BE2C (cell line): ENCODE data around the gene CTTNBP2NL.
"Not testable (repeated sequence)": the region's sequence is repeated elsewhere in the genome, so short reads cannot be mapped to it uniquely, and the experiment has no call there.

ENCODE experiments used
- DNase-seq: peaks from one replicate; pipeline ENCODE4 v3.0.0-alpha.2; 2020
- H3K27me3 ChIP-seq: fragments of 250-450 bp; sonication (Bioruptor Pico); 2 replicates; pipeline ENCODE4 v1.5.1; 2020; ENCODE audit warnings: mild to moderate bottlenecking
- H3K36me3 ChIP-seq: fragments of 250-450 bp; sonication (Bioruptor Pico); 2 replicates; pipeline ENCODE4 v1.5.1; 2020; ENCODE audit warnings: mild to moderate bottlenecking
- H3K4me1 ChIP-seq: fragments of 250-450 bp; sonication (Bioruptor Pico); 2 replicates; pipeline ENCODE4 v1.5.1; 2020
- H3K4me3 ChIP-seq: 2 replicates; pipeline ENCODE4 v1.5.1; 2011; ENCODE audit warnings: low read depth, low read length
- H3K9me3 ChIP-seq: fragments of 250-450 bp; sonication (Bioruptor Pico); 2 replicates; pipeline ENCODE4 v1.5.1; 2020
- TF ChIP-seq, protein P1 (sequence below): IDR thresholded peaks from 2 replicates; pipeline ENCODE4 v1.5.1; 2012; ENCODE audit warnings: mild to moderate bottlenecking, low read depth, low read length

CTTNBP2NL gene

DNA sequence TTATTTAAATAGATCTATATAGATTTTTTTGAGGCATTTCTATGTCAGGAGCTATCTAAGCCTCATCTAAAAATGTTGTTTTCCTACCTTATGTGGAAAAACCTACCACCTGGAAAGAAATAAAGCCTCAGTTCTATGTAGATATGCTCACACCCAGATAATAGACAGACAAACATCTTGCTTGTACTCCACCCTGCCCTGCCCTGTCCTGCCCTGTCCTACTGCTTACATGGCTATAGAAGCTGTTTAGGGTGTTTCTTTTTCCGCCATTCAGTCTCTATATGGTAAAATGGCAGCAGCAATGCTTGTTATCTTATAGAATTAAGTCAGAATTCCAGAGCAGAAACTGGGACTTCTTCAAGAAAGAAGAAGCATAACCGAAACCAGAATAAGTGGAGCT is 13.4 kb downstream of the CTTNBP2NL start:
- TF ChIP-seq, protein P1, sequence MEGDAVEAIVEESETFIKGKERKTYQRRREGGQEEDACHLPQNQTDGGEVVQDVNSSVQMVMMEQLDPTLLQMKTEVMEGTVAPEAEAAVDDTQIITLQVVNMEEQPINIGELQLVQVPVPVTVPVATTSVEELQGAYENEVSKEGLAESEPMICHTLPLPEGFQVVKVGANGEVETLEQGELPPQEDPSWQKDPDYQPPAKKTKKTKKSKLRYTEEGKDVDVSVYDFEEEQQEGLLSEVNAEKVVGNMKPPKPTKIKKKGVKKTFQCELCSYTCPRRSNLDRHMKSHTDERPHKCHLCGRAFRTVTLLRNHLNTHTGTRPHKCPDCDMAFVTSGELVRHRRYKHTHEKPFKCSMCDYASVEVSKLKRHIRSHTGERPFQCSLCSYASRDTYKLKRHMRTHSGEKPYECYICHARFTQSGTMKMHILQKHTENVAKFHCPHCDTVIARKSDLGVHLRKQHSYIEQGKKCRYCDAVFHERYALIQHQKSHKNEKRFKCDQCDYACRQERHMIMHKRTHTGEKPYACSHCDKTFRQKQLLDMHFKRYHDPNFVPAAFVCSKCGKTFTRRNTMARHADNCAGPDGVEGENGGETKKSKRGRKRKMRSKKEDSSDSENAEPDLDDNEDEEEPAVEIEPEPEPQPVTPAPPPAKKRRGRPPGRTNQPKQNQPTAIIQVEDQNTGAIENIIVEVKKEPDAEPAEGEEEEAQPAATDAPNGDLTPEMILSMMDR: no peak
- H3K4me3 ChIP-seq: no peak overlapping the region
- no peaks in the 10 kb centered on the region for H3K27me3 ChIP-seq
- H3K4me1 ChIP-seq: peaks cover 6% of the 10 kb centered on the region
- H3K9me3 ChIP-seq: no peaks in the 10 kb centered on the region
- no peak for DNase-seq
- H3K36me3 ChIP-seq: no peaks in the 10 kb centered on the region; the same call in 1 of the 2 replicates

DNA sequence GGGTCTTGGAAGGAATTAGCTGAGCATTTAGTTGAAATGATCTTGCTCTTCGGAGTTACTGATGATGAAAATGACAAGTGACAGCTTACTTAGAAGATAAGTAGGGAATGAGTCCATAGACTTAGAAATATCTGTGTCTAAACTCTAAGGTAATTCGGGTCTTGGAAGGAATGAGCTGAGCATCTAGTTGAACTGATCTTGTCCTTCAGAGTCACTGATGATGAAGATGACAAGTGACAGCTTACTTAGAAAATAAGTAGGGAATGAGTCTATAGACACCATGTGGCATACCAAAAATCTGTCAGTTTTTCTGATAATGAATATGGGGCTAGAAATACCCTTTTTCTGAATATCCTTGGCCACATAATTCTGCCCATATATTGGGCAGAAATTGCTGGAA is 14.7 kb downstream of the CTTNBP2NL start:
- no peaks in the 10 kb centered on the region for H3K27me3 ChIP-seq
- DNase-seq: no peak
- H3K9me3 ChIP-seq: no peaks in the 10 kb centered on the region
- H3K4me3 ChIP-seq: no peak overlapping the region
- H3K36me3 ChIP-seq: no peaks in the 10 kb centered on the region; the same call in 1 of the 2 replicates
- H3K4me1 ChIP-seq: peaks cover 6% of the 10 kb centered on the region
- TF ChIP-seq, protein P1: no peak

DNA sequence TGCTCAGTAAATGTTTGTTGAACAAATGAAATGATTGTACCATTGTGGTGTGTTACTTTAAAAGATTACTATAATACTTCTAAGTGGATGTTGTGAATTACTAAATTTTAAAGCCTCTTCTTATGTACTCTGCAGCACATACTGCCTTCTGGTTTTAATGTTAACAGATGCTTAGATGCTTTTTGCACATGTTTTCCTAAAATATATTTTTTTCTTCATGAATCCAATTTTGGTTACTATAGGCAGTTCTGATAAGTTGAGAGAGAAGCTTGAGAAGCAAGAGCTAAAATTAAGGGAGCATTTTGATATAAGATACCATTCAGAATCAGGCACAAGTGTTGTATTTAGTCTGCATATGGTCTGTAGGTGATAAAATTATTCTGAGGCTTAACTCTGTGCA is 21.3 kb downstream of the CTTNBP2NL start:
- Histone ChIP-seq H3K9me3 (no peaks in the 10 kb centered on the region), H3K36me3 (peaks cover 7% of the 10 kb centered on the region; the same call in 1 of the 2 replicates), H3K4me1 (no peaks in the 10 kb centered on the region), H3K4me3 (no peak overlapping the region), H3K27me3 (no peaks in the 10 kb centered on the region)
- TF ChIP-seq, protein P1: no peak
- no peak for DNase-seq

DNA sequence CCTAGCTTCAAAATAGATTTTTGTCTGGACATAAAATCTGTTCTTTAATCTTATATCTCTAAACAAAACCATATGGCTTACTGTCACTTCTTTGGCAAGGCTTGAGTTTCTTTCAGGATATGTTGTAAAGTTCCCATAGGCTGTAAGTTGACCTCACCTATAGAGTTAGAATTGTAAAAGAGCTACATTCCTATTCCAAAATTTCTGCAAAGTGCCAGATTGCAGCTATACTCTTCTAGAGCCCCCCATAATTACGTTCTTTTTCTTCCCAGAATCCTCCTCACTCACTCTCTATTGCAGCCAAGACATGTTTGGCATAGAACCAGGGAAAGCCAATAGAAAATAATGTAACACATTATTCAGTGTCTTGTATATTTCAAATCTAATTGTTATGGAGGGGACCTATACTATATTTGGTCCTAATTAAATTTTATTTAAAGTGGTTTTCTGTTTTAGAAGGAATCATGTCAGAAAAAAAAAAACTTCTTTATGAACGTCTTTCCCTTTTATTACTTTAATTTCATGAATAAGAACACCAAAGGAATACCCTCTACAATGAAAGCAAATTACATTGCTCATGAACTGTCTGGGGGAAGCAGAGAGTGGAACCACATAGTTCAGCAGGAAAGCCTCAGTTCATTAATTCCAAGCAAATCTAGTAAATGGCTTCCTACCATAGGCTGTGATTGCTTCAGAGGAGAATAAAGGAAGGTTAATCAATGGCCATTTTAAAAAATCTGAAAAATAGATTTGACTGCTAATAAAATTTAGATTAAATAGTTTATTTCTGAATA is 22.3 kb downstream of the CTTNBP2NL start:
- Histone ChIP-seq H3K4me1 (no peaks in the 10 kb centered on the region), H3K9me3 (no peaks in the 10 kb centered on the region), H3K4me3 (no peak overlapping the region), H3K27me3 (no peaks in the 10 kb centered on the region), H3K36me3 (peaks cover 7% of the 10 kb centered on the region; the same call in 1 of the 2 replicates)
- TF ChIP-seq, protein P1: no peak
- DNase-seq: no peak

DNA sequence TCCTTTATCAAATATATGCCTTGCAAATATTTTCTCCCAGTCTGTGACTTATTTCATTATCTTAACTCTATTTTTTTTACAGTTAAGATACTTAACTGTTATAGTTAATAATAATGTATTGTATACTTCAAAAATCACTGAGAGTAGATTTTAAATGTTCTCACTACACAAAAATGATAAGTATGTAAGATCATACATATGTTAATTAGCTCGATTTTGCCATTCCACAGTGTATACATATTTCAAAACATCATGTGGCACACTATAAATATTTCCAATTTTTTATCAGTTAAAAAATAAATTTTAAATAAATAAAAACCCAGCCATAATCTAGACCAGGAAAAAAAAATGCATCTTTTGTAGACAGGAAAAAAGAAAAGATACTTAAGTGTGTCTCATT is 27.2 kb downstream of the CTTNBP2NL start:
- Histone ChIP-seq H3K36me3 (no peaks in the 10 kb centered on the region), H3K27me3 (no peaks in the 10 kb centered on the region), H3K9me3 (no peaks in the 10 kb centered on the region), H3K4me1 (no peaks in the 10 kb centered on the region), H3K4me3 (no peak overlapping the region)
- TF ChIP-seq, protein P1: no peak
- no peak for DNase-seq

DNA sequence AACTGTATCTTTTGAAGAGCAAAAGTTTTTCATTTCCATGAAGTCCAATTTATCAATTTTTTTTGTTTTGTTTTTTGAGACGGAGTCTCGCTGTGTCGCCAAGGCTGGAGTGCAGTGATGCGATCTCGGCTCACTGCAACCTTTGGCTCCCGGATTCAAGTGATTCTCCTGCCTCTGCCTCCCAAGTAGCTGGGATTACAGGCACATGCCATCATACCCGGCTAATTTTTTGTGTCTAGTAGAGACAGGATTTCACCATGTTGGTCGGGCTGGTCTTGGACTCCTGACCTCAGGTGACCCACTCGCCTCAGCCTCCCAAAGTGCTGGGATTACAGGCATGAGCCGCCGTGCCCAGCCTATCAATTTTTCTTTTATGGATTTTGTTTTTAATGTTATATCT is 27.7 kb downstream of the CTTNBP2NL start:
- not testable (repeated sequence) for H3K36me3 ChIP-seq, H3K4me3 ChIP-seq, DNase-seq, H3K9me3 ChIP-seq, H3K4me1 ChIP-seq, H3K27me3 ChIP-seq
